H1 (cell line): Measurements from ENCODE around the gene PXDN. TPM values are rescaled to one million over a fixed set of nuclear protein-coding genes. Genes with fewer than 3 reads are reported as not detected.

Experiments
- CTCF ChIA-PET: fragments of 300-600 bp; sonication (Branson Sonifier 250); formaldehyde crosslinking; loops from one replicate; lab custom pipeline; 2021; ENCODE audit not compliant: partially characterized antibody; lab: Charles Lee
- POLR2A ChIA-PET: fragments of 300-600 bp; sonication (Branson Sonifier 250); formaldehyde crosslinking; loops from one replicate; lab custom pipeline; 2021; ENCODE audit warnings: inconsistent platforms; ENCODE audit not compliant: partially characterized antibody; lab: Charles Lee
- DNase-seq, 2 experiments: peaks; one replicate each; pipeline versions ENCODE4 v3.0.0 to v3.0.0-alpha.2; 2010 to 2022; ENCODE audit warnings: low spot score in 2 of 2, low read depth in 1 of 2, mixed read lengths in 1 of 2
- FAIRE-seq: peaks from 2 replicates; lab custom pipeline; 2011; peaks lifted over from hg19 to GRCh38; lab: Jason Lieb, UNC
- H2AFZ ChIP-seq: 2 replicates; pipeline ENCODE4 v1.8.1; 2012; ENCODE audit warnings: low read length, inconsistent platforms
- H2AK5ac ChIP-seq: 2 replicates; pipeline ENCODE4 v1.6.1; 2013; ENCODE audit warnings: low read depth, low read length
- H2BK120ac ChIP-seq: replicated peaks from 2 replicates; pipeline ENCODE3; 2013; ENCODE audit warnings: low read depth, low read length, inconsistent platforms
- H2BK12ac ChIP-seq: 2 replicates; pipeline ENCODE4 v1.6.1; 2013; ENCODE audit warnings: low read depth, low read length
- H2BK15ac ChIP-seq: 2 replicates; pipeline ENCODE4 v1.6.1; 2013; ENCODE audit warnings: low read length
- H2BK20ac ChIP-seq: 2 replicates; pipeline ENCODE4 v1.6.1; 2013; ENCODE audit warnings: low read length
- H2BK5ac ChIP-seq: 2 replicates; pipeline ENCODE4 v1.6.1; 2013; ENCODE audit warnings: low read depth, low read length
- H3K14ac ChIP-seq: 2 replicates; pipeline ENCODE4 v1.6.1; 2013; ENCODE audit warnings: inconsistent platforms; ENCODE audit not compliant: insufficient read length
- H3K18ac ChIP-seq: 2 replicates; pipeline ENCODE4 v1.6.1; 2013; ENCODE audit warnings: low read length; ENCODE audit errors: extremely low read depth
- H3K23ac ChIP-seq: 2 replicates; pipeline ENCODE4 v1.6.1; 2013; ENCODE audit warnings: inconsistent platforms; ENCODE audit not compliant: insufficient read length
- H3K23me2 ChIP-seq: 2 replicates; pipeline ENCODE4 v1.6.1; 2013; ENCODE audit warnings: low read depth, low read length
- H3K27ac ChIP-seq: 2 replicates; pipeline ENCODE4 v1.6.1; 2011; ENCODE audit warnings: low read depth, low read length, inconsistent platforms
- H3K27me3 ChIP-seq, 4 experiments: replicated peaks in 1 of 4; 1 replicate in 1 of 4; 2 replicates in 3 of 4; pipeline versions ENCODE4 v1.6.1 to v1.8.1; 2011 to 2013; ENCODE audit warnings: low read length in 3 of 4, mild to moderate bottlenecking in 3 of 4, inconsistent platforms in 2 of 4, mixed read lengths in 2 of 4, moderate library complexity in 1 of 4; ENCODE audit not compliant: control insufficient read depth in 3 of 4, insufficient read depth in 3 of 4; ENCODE audit errors: extremely low read depth in 1 of 4
- H3K36me3 ChIP-seq, 4 experiments: 2 replicates each; pipeline versions ENCODE4 v1.6.1 to v1.8.1; 2011 to 2013; ENCODE audit warnings: mild to moderate bottlenecking in 4 of 4, low read length in 3 of 4, moderate library complexity in 2 of 4, control low read depth in 1 of 4, inconsistent platforms in 1 of 4; ENCODE audit not compliant: insufficient read depth in 4 of 4, control insufficient read depth in 2 of 4
- H3K4ac ChIP-seq: replicated peaks from 2 replicates; pipeline ENCODE3; 2013; ENCODE audit warnings: low read length, low read depth, mixed read lengths, inconsistent platforms; ENCODE audit not compliant: insufficient read length
- H3K4me1 ChIP-seq, 4 experiments: replicated peaks in 1 of 4; 1 replicate in 1 of 4; 2 replicates in 3 of 4; pipeline versions ENCODE4 v1.6.1 to v1.8.1; 2011 to 2013; ENCODE audit warnings: low read length in 3 of 4, inconsistent platforms in 2 of 4, mixed read lengths in 1 of 4; ENCODE audit not compliant: insufficient read depth in 4 of 4, control insufficient read depth in 3 of 4
- H3K4me2 ChIP-seq, 2 experiments: 2 replicates each; pipeline versions ENCODE4 v1.6.1 to v1.8.1; 2011 to 2013; ENCODE audit warnings: low read depth in 2 of 2, low read length in 2 of 2, control low read depth in 1 of 2, inconsistent platforms in 1 of 2, mild to moderate bottlenecking in 1 of 2; ENCODE audit not compliant: insufficient read depth in 1 of 2
- H3K4me3 ChIP-seq, 4 experiments: fragments of 200-600, 300-600 bp in 1 of 4; sonication (generic), shearing (Covaris generic), sonication (Bioruptor Twin) in 1 of 4; 2 replicates each; pipeline versions ENCODE4 v1.5.1 to v1.8.1; 2011 to 2016; ENCODE audit warnings: low read length in 4 of 4, low read depth in 3 of 4, control low read depth in 2 of 4, inconsistent platforms in 2 of 4, mild to moderate bottlenecking in 2 of 4, mixed read lengths in 1 of 4, moderate library complexity in 1 of 4; ENCODE audit not compliant: insufficient read depth in 2 of 4; ENCODE audit errors: extremely low read depth in 1 of 4
- H3K56ac ChIP-seq: replicated peaks from 2 replicates; pipeline ENCODE3; 2013; ENCODE audit warnings: low read depth, mild to moderate bottlenecking, mixed read lengths, low read length, inconsistent platforms; ENCODE audit not compliant: insufficient read length
- H3K79me1 ChIP-seq: 2 replicates; pipeline ENCODE4 v1.6.1; 2013; ENCODE audit warnings: low read depth, low read length, control low read depth
- H3K79me2 ChIP-seq, 2 experiments: 2 replicates each; pipeline versions ENCODE4 v1.6.1 to v1.8.1; 2012 to 2013; ENCODE audit warnings: low read length in 2 of 2, mild to moderate bottlenecking in 2 of 2, inconsistent platforms in 1 of 2; ENCODE audit not compliant: insufficient read depth in 2 of 2, control insufficient read depth in 1 of 2
- H3K9ac ChIP-seq, 4 experiments: replicated peaks in 1 of 4; 1 replicate in 1 of 4; 2 replicates in 3 of 4; pipeline versions ENCODE4 v1.6.1 to v1.8.1; 2011 to 2013; ENCODE audit warnings: low read depth in 3 of 4, low read length in 3 of 4, control low read depth in 2 of 4, mild to moderate bottlenecking in 2 of 4, moderate library complexity in 2 of 4, inconsistent platforms in 1 of 4; ENCODE audit errors: extremely low read depth in 1 of 4
- H3K9me3 ChIP-seq, 2 experiments: 2 replicates each; pipeline versions ENCODE4 v1.6.1 to v1.8.1; 2012 to 2013; ENCODE audit warnings: mild to moderate bottlenecking in 2 of 2, moderate library complexity in 2 of 2, control low read depth in 1 of 2, inconsistent platforms in 1 of 2, low read depth in 1 of 2, low read length in 1 of 2, mixed read lengths in 1 of 2; ENCODE audit not compliant: insufficient read depth in 2 of 2
- H4K20me1 ChIP-seq, 2 experiments: replicated peaks in 1 of 2; 2 replicates each; pipeline versions ENCODE3 to v1.8.1; 2011 to 2013; ENCODE audit warnings: inconsistent platforms in 2 of 2, low read length in 2 of 2, mild to moderate bottlenecking in 1 of 2; ENCODE audit not compliant: insufficient read depth in 2 of 2, control insufficient read depth in 1 of 2
- H4K5ac ChIP-seq: 2 replicates; pipeline ENCODE4 v1.6.1; 2013; ENCODE audit warnings: low read length, low read depth, mixed read lengths, inconsistent platforms; ENCODE audit not compliant: insufficient read length
- H4K8ac ChIP-seq: 2 replicates; pipeline ENCODE4 v1.8.0; 2013; ENCODE audit warnings: mild to moderate bottlenecking, moderate library complexity, low read length, inconsistent platforms; ENCODE audit not compliant: insufficient read depth; ENCODE audit errors: extremely low read depth
- H4K91ac ChIP-seq: replicated peaks from 2 replicates; pipeline ENCODE3; 2013; ENCODE audit warnings: low read length, mixed read lengths, inconsistent platforms; ENCODE audit not compliant: insufficient read length
- CBX5 ChIP-seq: fragments of 300-800, 300-1000 bp; sonication (generic); IDR thresholded peaks from 2 replicates; pipeline ENCODE4 v1.7.1; 2016; ENCODE audit warnings: antibody characterized with exemption, low read length, low read depth
- CEBPB ChIP-seq: IDR thresholded peaks from 2 replicates; pipeline ENCODE4 v1.6.1; 2012; ENCODE audit warnings: low read depth, low read length
- E2F6 ChIP-seq: IDR thresholded peaks from 2 replicates; pipeline ENCODE4 v1.6.1; 2012; ENCODE audit warnings: inconsistent platforms
- HDAC2 ChIP-seq, 2 experiments: fragments of 300-600 bp in 1 of 2; sonication (generic) in 1 of 2; IDR thresholded peaks; 2 replicates each; pipeline ENCODE4 v1.6.1; 2011 to 2012; ENCODE audit warnings: low read depth in 2 of 2, low read length in 2 of 2, mild to moderate bottlenecking in 2 of 2, moderate library complexity in 2 of 2, borderline replicate concordance in 1 of 2, inconsistent platforms in 1 of 2
- HDAC6 ChIP-seq: IDR thresholded peaks from one replicate; pipeline ENCODE4 v1.7.1; 2012; ENCODE audit warnings: low read depth, mild to moderate bottlenecking, inconsistent platforms, low read length, moderate library complexity
- NANOG ChIP-seq: IDR thresholded peaks from 2 replicates; pipeline ENCODE4 v1.6.1; 2011; ENCODE audit warnings: low read length, low read depth, mild to moderate bottlenecking, inconsistent platforms; ENCODE audit not compliant: insufficient read depth, poor library complexity, severe bottlenecking
- POLR2A ChIP-seq, 2 experiments: IDR thresholded peaks; 1 replicate in 1 of 2; 2 replicates in 1 of 2; pipeline ENCODE4 v1.6.1; 2011; ENCODE audit warnings: low read depth in 2 of 2, low read length in 2 of 2, mild to moderate bottlenecking in 2 of 2; ENCODE audit errors: control extremely low read depth in 1 of 2
- RNF2 ChIP-seq: fragments of 200-900, 300-1000 bp; sonication (generic); IDR thresholded peaks from 2 replicates; pipeline ENCODE4 v1.7.1; 2016; ENCODE audit warnings: borderline replicate concordance, low read depth, mild to moderate bottlenecking, antibody characterized with exemption, low read length; ENCODE audit not compliant: poor library complexity, severe bottlenecking; ENCODE audit errors: missing control alignments
- SIN3A ChIP-seq, 2 experiments: IDR thresholded peaks in 1 of 2; conservative IDR thresholded peaks in 1 of 2; 2 replicates each; pipeline ENCODE4 v1.6.1; 2011 to 2012; ENCODE audit warnings: low read length in 2 of 2, improper control_type of control experiment in 1 of 2, low read depth in 1 of 2, mild to moderate bottlenecking in 1 of 2
- SP4 ChIP-seq: IDR thresholded peaks from 2 replicates; pipeline ENCODE4 v1.6.1; 2012; ENCODE audit warnings: low read length, inconsistent platforms
- SRF ChIP-seq: IDR thresholded peaks from 2 replicates; pipeline ENCODE4 v1.6.1; 2011; ENCODE audit warnings: mild to moderate bottlenecking, low read depth, low read length, moderate library complexity
- TAF7 ChIP-seq: optimal IDR thresholded peaks from 2 replicates; pipeline ENCODE3; 2011; ENCODE audit warnings: low read depth, mild to moderate bottlenecking, inconsistent platforms, low read length, moderate library complexity, borderline replicate concordance
- WGBS, 2 experiments: shearing (Covaris generic) in 1 of 2; methylation state at CpG; one replicate each; pipeline versions ENCODE4 v1.1.6 to v1.1.7; 2013 to 2015; ENCODE audit warnings: low lambda C conversion rate in 2 of 2, mixed read lengths in 2 of 2, inconsistent platforms in 1 of 2, low coverage in 1 of 2, missing lambda C conversion rate in 1 of 2; ENCODE audit not compliant: insufficient replicate concordance in 2 of 2, insufficient coverage in 1 of 2, insufficient read length in 1 of 2; ENCODE audit errors: extremely low coverage in 1 of 2, missing lambda C conversion rate in 1 of 2; 5-methylcytosine and 5-hydroxymethylcytosine counted together
- polyA plus RNA-seq, 7 experiments: library from polyadenylated mRNA; depleted of rRNA in 3 of 7; stranded (reverse) in 5 of 7; unstranded in 2 of 7; fragments of >200 nt in 5 of 7; fragments of 200-250 nt in 2 of 7; gene quantifications; 1 replicate in 5 of 7; 2 replicates in 1 of 7; 4 replicates in 1 of 7; pipeline versions ENCODE4 v1.2.1 to v1.2.3, GENCODE V29; 2011 to 2013; ENCODE audit warnings: missing spikeins in 2 of 7, mixed read lengths in 2 of 7
- total RNA-seq: library from RNA; stranded (reverse); fragmentation: NEBNext Ultra II Directional; extraction: Animal tissue kit (Norgen Biotek cat#: 25700); gene quantifications from 2 replicates; pipeline ENCODE4 v1.2.1, GENCODE V29; 2021
- TF ChIP-seq, protein P1 (sequence below): IDR thresholded peaks from 2 replicates; pipeline ENCODE4 v1.6.1; 2012; ENCODE audit warnings: inconsistent platforms

PXDN gene
- total and polyA plus RNA-seq, 2 of the 8 experiments (the other 6 are each of a cell fraction or from before 2014, with no cell fraction given), result 104 to 141 TPM

GRCh38 chr2:1778566-1778965 is 34.3 kb upstream of the PXDN start:
- no peaks in the 10 kb centered on the region for H3K23me2 ChIP-seq
- DNase-seq, result no peak
- ChIA-PET POLR2A (no interaction called here), CTCF (interaction anchor here (2.5 to 3.4 kb wide), 3 partner anchors 10 to 39 kb away, joined by 8 to 17 read pairs (median 15); no protein-coding TSS in a partner anchor)
- no peak overlapping the region for H3K9ac ChIP-seq
- no peak overlapping the region for H2AK5ac ChIP-seq
- WGBS, 2 experiments, result 83% methylated on average over 4 of the region's 4 CpGs; no CpG with 5 or more reads in 1 of the 2 experiments
- H3K27ac ChIP-seq, result no peak overlapping the region
- H4K5ac ChIP-seq, result no peak overlapping the region
- no peak overlapping the region for H3K23ac ChIP-seq
- no peak overlapping the region for H3K4me3 ChIP-seq
- no peak overlapping the region for H3K18ac ChIP-seq
- H3K79me2 ChIP-seq, result no peaks in the 10 kb centered on the region
- no peak overlapping the region for H4K8ac ChIP-seq
- H4K20me1 ChIP-seq, result no peaks in the 10 kb centered on the region
- no peak overlapping the region for H2BK12ac ChIP-seq
- no peak overlapping the region for H3K4me2 ChIP-seq
- H3K79me1 ChIP-seq, result no peaks in the 10 kb centered on the region
- H2BK20ac ChIP-seq, result no peak overlapping the region
- no peaks in the 10 kb centered on the region for H3K9me3 ChIP-seq
- no peak overlapping the region for H4K91ac ChIP-seq
- no peak overlapping the region for H3K56ac ChIP-seq
- no peak for FAIRE-seq
- H3K27me3 ChIP-seq, result no peaks in the 10 kb centered on the region
- no peak overlapping the region for H2AFZ ChIP-seq
- no peak overlapping the region for H2BK5ac ChIP-seq
- no peak overlapping the region for H2BK15ac ChIP-seq
- no peak overlapping the region for H2BK120ac ChIP-seq
- H3K14ac ChIP-seq, result no peak overlapping the region
- no peaks in the 10 kb centered on the region for H3K36me3 ChIP-seq
- no peaks in the 10 kb centered on the region; a peak in 1 of 7 replicates for H3K4me1 ChIP-seq
- H3K4ac ChIP-seq, result no peak overlapping the region
- no peak for TF ChIP-seq E2F6
- no peak for TF ChIP-seq SIN3A (conservative IDR thresholded peaks at IDR 0.05 in 1 of 2, IDR thresholded peaks at IDR 0.05 in 1 of 2; ENCODE audit: low read depth in 1 of 2, low read length in 2 of 2)
- TF ChIP-seq SRF, result no peak
- no peak for TF ChIP-seq CBX5
- no peak for TF ChIP-seq RNF2
- TF ChIP-seq HDAC6, result no peak
- no peak for TF ChIP-seq HDAC2 (IDR thresholded peaks at IDR 0.05; ENCODE audit: borderline replicate concordance in 1 of 2, low read depth in 2 of 2, low read length in 2 of 2)
- no peak for TF ChIP-seq SP4
- no peak for TF ChIP-seq NANOG
- TF ChIP-seq CEBPB, result no peak
- TF ChIP-seq TAF7, result no peak
- TF ChIP-seq POLR2A (IDR thresholded peaks at IDR 0.05; ENCODE audit: control extremely low read depth in 1 of 2, low read depth in 2 of 2, low read length in 2 of 2), result no peak
- TF ChIP-seq, protein P1, sequence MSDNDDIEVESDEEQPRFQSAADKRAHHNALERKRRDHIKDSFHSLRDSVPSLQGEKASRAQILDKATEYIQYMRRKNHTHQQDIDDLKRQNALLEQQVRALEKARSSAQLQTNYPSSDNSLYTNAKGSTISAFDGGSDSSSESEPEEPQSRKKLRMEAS, result no peak
